ENCODE results near the gene PCDHA6.
"Not testable (repeated sequence)": the region's sequence is repeated elsewhere in the genome, so short reads cannot be mapped to it uniquely, and the experiment has no call there.

The PCDHA6 gene

GRCh38 chr5:140802381-140802780, 25.4 kb upstream of the PCDHA6 start:
- H2BK120ac ChIP-seq (ENCODE audit: insufficient read depth, low read length, poor library complexity); H2AFZ ChIP-seq (ENCODE audit: insufficient read depth, low read length, poor library complexity); H3K79me2 ChIP-seq (ENCODE audit: control insufficient read depth, insufficient read depth, low read length, poor library complexity); H3K9ac ChIP-seq (ENCODE audit: low read length); H2BK5ac ChIP-seq (ENCODE audit: low read depth, low read length, poor library complexity); H3K23ac ChIP-seq (ENCODE audit: low read length); H4K91ac ChIP-seq (ENCODE audit: low read depth, low read length); H2BK12ac ChIP-seq (ENCODE audit: low read length); H3K4me3 ChIP-seq (ENCODE audit: low read depth, low read length); H4K12ac ChIP-seq (ENCODE audit: low read depth, low read length); H3K36me3 ChIP-seq (ENCODE audit: control insufficient read depth in 1 of 2, insufficient read depth in 2 of 2, low read length in 2 of 2); H2AK5ac ChIP-seq (ENCODE audit: low read length); H3K4me2 ChIP-seq (ENCODE audit: low read length); H3K27ac ChIP-seq (ENCODE audit: low read depth, low read length); H3K27me3 ChIP-seq (ENCODE audit: insufficient read depth, low read length); H3K79me1 ChIP-seq (ENCODE audit: low read length); H3K4ac ChIP-seq (ENCODE audit: low read depth, low read length); H3K4me1 ChIP-seq (ENCODE audit: control insufficient read depth in 1 of 2, insufficient read depth in 2 of 2, low read length in 2 of 2); H3K18ac ChIP-seq (ENCODE audit: low read length); H3K14ac ChIP-seq (ENCODE audit: low read length); DNase-seq; H4K8ac ChIP-seq (ENCODE audit: low read depth, low read length): not testable (repeated sequence)
- H3K9me3 ChIP-seq (ENCODE audit: insufficient read depth, low read depth, low read length), result peaks cover 15% of the 10 kb centered on the region
- whole genome bisulfite sequencing (ENCODE audit: extremely low coverage, insufficient coverage, insufficient read length), result no CpG with 5 or more reads among the region's 45 CpGs

GRCh38 chr5:140802781-140803271, 24.9 kb upstream of the PCDHA6 start:
- no peak overlapping the region for H3K9ac ChIP-seq (ENCODE audit: low read length)
- no peak overlapping the region for H2BK12ac ChIP-seq (ENCODE audit: low read length)
- no peak overlapping the region for H2BK120ac ChIP-seq (ENCODE audit: insufficient read depth, low read length, poor library complexity)
- no peak overlapping the region for H3K4me2 ChIP-seq (ENCODE audit: low read length)
- H2BK5ac ChIP-seq (ENCODE audit: low read depth, low read length, poor library complexity), result no peak overlapping the region
- H3K36me3 ChIP-seq (ENCODE audit: control insufficient read depth in 1 of 2, insufficient read depth in 2 of 2, low read length in 2 of 2), result peaks cover 0 to 6% of the 10 kb centered on the region in 2 experiments
- H3K9me3 ChIP-seq (ENCODE audit: insufficient read depth, low read depth, low read length), result peaks cover 15% of the 10 kb centered on the region
- H3K4me1 ChIP-seq (ENCODE audit: control insufficient read depth in 1 of 2, insufficient read depth in 2 of 2, low read length in 2 of 2), result no peaks in the 10 kb centered on the region
- H4K8ac ChIP-seq (ENCODE audit: low read depth, low read length), result no peak overlapping the region
- H3K4me3 ChIP-seq (ENCODE audit: low read depth, low read length), result peak overlapping the region; percentile 6
- no CpG with 5 or more reads among the region's 53 CpGs for WGBS (ENCODE audit: extremely low coverage, insufficient coverage, insufficient read length)
- no peak overlapping the region for H3K27ac ChIP-seq (ENCODE audit: low read depth, low read length)
- no peak overlapping the region for H2AK5ac ChIP-seq (ENCODE audit: low read length)
- no peak overlapping the region for H3K18ac ChIP-seq (ENCODE audit: low read length)
- H3K4ac ChIP-seq (ENCODE audit: low read depth, low read length), result no peak overlapping the region
- DNase-seq, result no peak
- no peak overlapping the region for H4K91ac ChIP-seq (ENCODE audit: low read depth, low read length)
- H2AFZ ChIP-seq (ENCODE audit: insufficient read depth, low read length, poor library complexity), result no peak overlapping the region
- H3K27me3 ChIP-seq (ENCODE audit: insufficient read depth, low read length), result no peaks in the 10 kb centered on the region
- no peak overlapping the region for H3K14ac ChIP-seq (ENCODE audit: low read length)
- no peaks in the 10 kb centered on the region for H3K79me2 ChIP-seq (ENCODE audit: control insufficient read depth, insufficient read depth, low read length, poor library complexity)
- no peak overlapping the region for H4K12ac ChIP-seq (ENCODE audit: low read depth, low read length)
- peaks cover 2% of the 10 kb centered on the region for H3K79me1 ChIP-seq (ENCODE audit: low read length)
- H3K23ac ChIP-seq (ENCODE audit: low read length), result no peak overlapping the region

DNA sequence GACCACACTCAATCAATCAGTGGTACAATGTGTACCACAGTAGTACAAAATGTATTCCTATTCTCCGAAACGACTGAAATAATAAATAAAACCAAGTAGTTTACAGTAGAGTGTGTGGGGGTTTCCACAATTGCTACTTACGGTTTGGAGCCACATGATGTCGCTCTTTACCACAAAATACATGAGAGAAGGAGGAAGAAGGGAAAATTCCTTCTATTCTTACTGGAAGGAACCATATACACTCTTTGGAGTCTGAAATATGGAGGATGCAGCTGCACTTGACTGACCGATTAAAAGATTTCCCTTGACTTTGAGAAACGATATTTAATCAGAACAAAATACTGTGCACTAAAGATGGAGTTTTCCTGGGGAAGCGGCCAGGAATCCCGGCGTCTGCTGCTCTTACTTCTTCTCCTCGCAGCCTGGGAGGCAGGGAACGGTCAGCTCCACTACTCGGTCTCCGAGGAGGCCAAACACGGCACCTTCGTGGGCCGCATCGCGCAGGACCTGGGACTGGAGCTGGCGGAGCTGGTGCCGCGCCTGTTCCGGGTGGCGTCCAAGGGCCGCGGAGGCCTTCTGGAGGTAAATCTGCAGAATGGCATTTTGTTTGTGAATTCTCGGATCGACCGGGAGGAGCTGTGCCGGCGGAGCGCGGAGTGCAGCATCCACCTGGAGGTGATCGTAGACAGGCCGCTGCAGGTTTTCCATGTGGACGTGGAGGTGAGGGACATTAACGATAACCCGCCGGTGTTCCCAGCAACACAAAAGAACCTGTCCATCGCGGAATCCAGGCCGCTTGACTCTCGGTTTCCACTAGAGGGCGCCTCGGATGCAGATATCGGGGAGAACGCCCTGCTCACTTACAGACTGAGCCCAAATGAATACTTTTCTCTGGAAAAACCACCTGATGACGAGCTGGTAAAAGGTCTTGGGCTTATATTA, 20.7 kb upstream of the PCDHA6 start, which contains the start of gene PCDHA4:
Gene PCDHA4, plus strand, starts transcription at position 235 of the 942 bp plus-strand sequence.
- Histone ChIP-seq H3K14ac (ENCODE audit: low read length) (peak within 1 kb of the TSS; percentile 28), H3K79me2 (ENCODE audit: control insufficient read depth, insufficient read depth, low read length, poor library complexity) (no peaks in the 10 kb centered on the region), H2AK5ac (ENCODE audit: low read length) (no peak within 1 kb of the TSS), H4K8ac (ENCODE audit: low read depth, low read length) (peak within 1 kb of the TSS; percentile 77), H3K79me1 (ENCODE audit: low read length) (peaks cover 2% of the 10 kb centered on the region), H3K18ac (ENCODE audit: low read length) (peak within 1 kb of the TSS; percentile 21), H3K9ac (ENCODE audit: low read length) (peak within 1 kb of the TSS; percentile 74), H3K23ac (ENCODE audit: low read length) (no peak within 1 kb of the TSS), H4K12ac (ENCODE audit: low read depth, low read length) (peak within 1 kb of the TSS; percentile 65), H3K4ac (ENCODE audit: low read depth, low read length) (no peak within 1 kb of the TSS), H3K36me3 (ENCODE audit: control insufficient read depth in 1 of 2, insufficient read depth in 2 of 2, low read length in 2 of 2) (peaks cover 2 to 6% of the 10 kb centered on the region in 2 experiments), H4K91ac (ENCODE audit: low read depth, low read length) (no peak within 1 kb of the TSS), H3K4me1 (ENCODE audit: control insufficient read depth in 1 of 2, insufficient read depth in 2 of 2, low read length in 2 of 2) (no peaks in the 10 kb centered on the region), H3K4me2 (ENCODE audit: low read length) (peak within 1 kb of the TSS; percentile 70), H2BK120ac (ENCODE audit: insufficient read depth, low read length, poor library complexity) (no peak within 1 kb of the TSS), H2BK5ac (ENCODE audit: low read depth, low read length, poor library complexity) (no peak within 1 kb of the TSS), H2BK12ac (ENCODE audit: low read length) (no peak within 1 kb of the TSS), H2AFZ (ENCODE audit: insufficient read depth, low read length, poor library complexity) (peak within 1 kb of the TSS; percentile 77), H3K27ac (ENCODE audit: low read depth, low read length) (no peak within 1 kb of the TSS), H3K27me3 (ENCODE audit: insufficient read depth, low read length) (no peaks in the 10 kb centered on the region), H3K9me3 (ENCODE audit: insufficient read depth, low read depth, low read length) (peaks cover 24% of the 10 kb centered on the region), H3K4me3 (ENCODE audit: low read depth, low read length) (peak within 1 kb of the TSS; percentile 80)
- no CpG with 5 or more reads among the region's 47 CpGs for WGBS (ENCODE audit: extremely low coverage, insufficient coverage, insufficient read length)
- DNase-seq, result peak in 1 of 2 donors; percentile 2

- not testable (repeated sequence) for H3K27me3 ChIP-seq (ENCODE audit: insufficient read depth, low read length); DNase-seq; H2BK12ac ChIP-seq (ENCODE audit: low read length); H2BK120ac ChIP-seq (ENCODE audit: insufficient read depth, low read length, poor library complexity); H4K12ac ChIP-seq (ENCODE audit: low read depth, low read length); H3K14ac ChIP-seq (ENCODE audit: low read length); H3K79me2 ChIP-seq (ENCODE audit: control insufficient read depth, insufficient read depth, low read length, poor library complexity); H3K4ac ChIP-seq (ENCODE audit: low read depth, low read length); H3K9ac ChIP-seq (ENCODE audit: low read length); H3K27ac ChIP-seq (ENCODE audit: low read depth, low read length); H3K4me3 ChIP-seq (ENCODE audit: low read depth, low read length); H3K18ac ChIP-seq (ENCODE audit: low read length); H3K4me2 ChIP-seq (ENCODE audit: low read length); H2AK5ac ChIP-seq (ENCODE audit: low read length); H4K91ac ChIP-seq (ENCODE audit: low read depth, low read length); H2BK5ac ChIP-seq (ENCODE audit: low read depth, low read length, poor library complexity); H2AFZ ChIP-seq (ENCODE audit: insufficient read depth, low read length, poor library complexity); H3K23ac ChIP-seq (ENCODE audit: low read length); H3K36me3 ChIP-seq (ENCODE audit: control insufficient read depth in 1 of 2, insufficient read depth in 2 of 2, low read length in 2 of 2); H4K8ac ChIP-seq (ENCODE audit: low read depth, low read length); H3K4me1 ChIP-seq (ENCODE audit: control insufficient read depth in 1 of 2, insufficient read depth in 2 of 2, low read length in 2 of 2); H3K79me1 ChIP-seq (ENCODE audit: low read length)
- WGBS (ENCODE audit: extremely low coverage, insufficient coverage, insufficient read length), result no CpG with 5 or more reads among the region's 62 CpGs
- peaks cover 11% of the 10 kb centered on the region for H3K9me3 ChIP-seq (ENCODE audit: insufficient read depth, low read depth, low read length)
Measured at GRCh38 chr5:140808241-140808888, 19.4 kb upstream of the PCDHA6 start.
